HUES48 (cell line): ENCODE measurements around the gene ARL6IP5.

Experiments used
- H3K27ac ChIP-seq: one replicate; pipeline ENCODE4 v1.7.0; 2013; ENCODE audit warnings: low read depth, low read length, inconsistent platforms
- H3K27me3 ChIP-seq: 2 replicates; pipeline ENCODE4 v1.6.1; 2013; ENCODE audit warnings: mild to moderate bottlenecking, low read length; ENCODE audit not compliant: control insufficient read depth, insufficient read depth
- H3K36me3 ChIP-seq: 2 replicates; pipeline ENCODE4 v1.6.1; 2013; ENCODE audit warnings: low read length; ENCODE audit not compliant: control insufficient read depth, insufficient read depth
- H3K4me1 ChIP-seq: 2 replicates; pipeline ENCODE4 v1.6.1; 2013; ENCODE audit warnings: mild to moderate bottlenecking, low read length; ENCODE audit not compliant: control insufficient read depth, insufficient read depth
- H3K4me3 ChIP-seq: 2 replicates; pipeline ENCODE4 v1.5.1; 2013; ENCODE audit warnings: mild to moderate bottlenecking, low read depth, low read length
- H3K9ac ChIP-seq: 2 replicates; pipeline ENCODE4 v1.6.1; 2013; ENCODE audit warnings: mild to moderate bottlenecking, low read depth, low read length, moderate library complexity
- H3K9me3 ChIP-seq: 2 replicates; pipeline ENCODE4 v1.6.1; 2013; ENCODE audit warnings: low read length; ENCODE audit not compliant: control insufficient read depth, insufficient read depth

The ARL6IP5 gene

DNA sequence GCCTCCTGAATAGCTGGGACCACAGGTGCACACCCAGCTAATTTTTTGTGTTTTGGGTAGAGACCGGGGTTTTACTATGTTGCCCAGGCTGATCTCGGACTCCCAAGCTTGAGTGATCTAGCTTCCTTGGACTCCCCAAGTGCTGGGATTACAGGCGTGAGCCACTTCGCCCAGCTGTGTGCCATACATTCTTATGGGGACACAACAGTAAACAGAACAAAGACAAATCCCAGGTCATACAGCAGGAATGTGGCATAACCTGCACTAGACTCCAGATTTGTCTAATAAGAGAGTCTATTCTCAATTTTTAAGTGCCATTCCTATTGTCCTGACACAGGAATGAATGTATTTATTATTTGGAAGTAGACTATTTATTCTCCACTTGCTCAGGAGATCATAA lies 17.6 kb downstream of the ARL6IP5 start:
- Histone ChIP-seq H3K27me3 (no peaks in the 10 kb centered on the region), H3K9me3 (no peaks in the 10 kb centered on the region), H3K9ac (no peak overlapping the region), H3K4me3 (no peak overlapping the region), H3K36me3 (peaks cover 23% of the 10 kb centered on the region), H3K4me1 (no peaks in the 10 kb centered on the region), H3K27ac (no peak overlapping the region)

DNA sequence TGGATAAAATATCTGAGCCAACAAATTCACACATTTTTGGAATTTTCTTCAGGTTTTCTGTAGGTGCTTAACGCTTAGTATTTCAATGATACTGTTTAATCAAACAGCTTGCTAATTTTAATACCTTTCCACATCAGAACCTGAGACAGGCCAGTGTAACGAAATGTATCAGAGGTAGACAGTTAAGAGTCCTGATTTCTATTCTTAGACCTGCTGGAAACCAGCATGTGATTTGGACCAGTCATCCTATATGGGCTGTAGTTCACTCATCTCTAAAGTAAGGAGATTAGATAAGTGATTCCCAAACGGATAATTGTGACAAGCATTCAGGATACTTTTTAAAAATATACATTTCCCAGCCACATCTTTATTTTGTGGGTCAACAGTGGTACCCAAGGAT lies 18.4 kb downstream of the ARL6IP5 start:
- H3K27ac ChIP-seq: no peak overlapping the region
- no peak overlapping the region for H3K9ac ChIP-seq
- no peaks in the 10 kb centered on the region for H3K9me3 ChIP-seq
- peaks cover 23% of the 10 kb centered on the region for H3K36me3 ChIP-seq
- no peak overlapping the region for H3K4me3 ChIP-seq
- no peaks in the 10 kb centered on the region for H3K4me1 ChIP-seq
- no peaks in the 10 kb centered on the region for H3K27me3 ChIP-seq

DNA sequence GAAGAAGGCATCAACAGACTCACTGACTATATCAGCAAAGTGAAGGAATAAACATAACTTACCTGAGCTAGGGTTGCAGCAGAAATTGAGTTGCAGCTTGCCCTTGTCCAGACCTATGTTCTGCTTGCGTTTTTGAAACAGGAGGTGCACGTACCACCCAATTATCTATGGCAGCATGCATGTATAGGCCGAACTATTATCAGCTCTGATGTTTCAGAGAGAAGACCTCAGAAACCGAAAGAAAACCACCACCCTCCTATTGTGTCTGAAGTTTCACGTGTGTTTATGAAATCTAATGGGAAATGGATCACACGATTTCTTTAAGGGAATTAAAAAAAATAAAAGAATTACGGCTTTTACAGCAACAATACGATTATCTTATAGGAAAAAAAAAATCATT lies 19.8 kb downstream of the ARL6IP5 start:
- Histone ChIP-seq H3K27me3 (no peaks in the 10 kb centered on the region), H3K27ac (no peak overlapping the region), H3K4me1 (no peaks in the 10 kb centered on the region), H3K9ac (no peak overlapping the region), H3K36me3 (peaks cover 23% of the 10 kb centered on the region), H3K9me3 (no peaks in the 10 kb centered on the region), H3K4me3 (no peak overlapping the region)

DNA sequence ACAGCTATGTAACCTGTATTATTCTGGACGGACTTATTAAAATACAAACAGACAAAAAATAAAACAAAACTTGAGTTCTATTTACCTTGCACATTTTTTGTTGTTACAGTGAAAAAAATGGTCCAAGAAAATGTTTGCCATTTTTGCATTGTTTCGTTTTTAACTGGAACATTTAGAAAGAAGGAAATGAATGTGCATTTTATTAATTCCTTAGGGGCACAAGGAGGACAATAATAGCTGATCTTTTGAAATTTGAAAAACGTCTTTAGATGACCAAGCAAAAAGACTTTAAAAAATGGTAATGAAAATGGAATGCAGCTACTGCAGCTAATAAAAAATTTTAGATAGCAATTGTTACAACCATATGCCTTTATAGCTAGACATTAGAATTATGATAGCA lies 20.6 kb downstream of the ARL6IP5 start:
- H3K27ac ChIP-seq: no peak overlapping the region
- no peaks in the 10 kb centered on the region for H3K9me3 ChIP-seq
- no peak overlapping the region for H3K9ac ChIP-seq
- H3K36me3 ChIP-seq: peaks cover 23% of the 10 kb centered on the region
- H3K4me1 ChIP-seq: no peaks in the 10 kb centered on the region
- H3K27me3 ChIP-seq: no peaks in the 10 kb centered on the region
- H3K4me3 ChIP-seq: no peak overlapping the region

DNA sequence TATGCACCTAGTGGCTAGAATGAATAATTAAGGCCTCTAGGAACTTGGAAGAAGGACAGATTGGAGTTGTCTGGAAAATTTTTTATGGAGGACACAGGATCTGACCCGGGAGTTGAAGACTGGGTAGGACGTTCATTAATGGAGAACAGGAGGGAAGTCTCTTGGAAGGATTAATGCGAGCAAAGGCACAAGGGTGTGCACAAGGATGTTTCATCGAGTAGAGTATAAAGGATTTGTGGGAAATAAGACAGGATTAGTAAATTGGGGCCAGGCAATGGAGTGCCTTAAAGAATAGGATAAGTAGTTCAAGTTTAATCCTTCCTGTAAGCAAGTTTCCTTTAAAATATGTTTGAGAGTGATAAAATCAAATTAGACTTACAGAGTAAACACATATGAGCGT lies 23.1 kb downstream of the ARL6IP5 start:
- Histone ChIP-seq H3K27me3 (no peaks in the 10 kb centered on the region), H3K9ac (no peak overlapping the region), H3K36me3 (peaks cover 20% of the 10 kb centered on the region), H3K27ac (no peak overlapping the region), H3K4me1 (peaks cover 4% of the 10 kb centered on the region), H3K9me3 (no peaks in the 10 kb centered on the region), H3K4me3 (no peak overlapping the region)

DNA sequence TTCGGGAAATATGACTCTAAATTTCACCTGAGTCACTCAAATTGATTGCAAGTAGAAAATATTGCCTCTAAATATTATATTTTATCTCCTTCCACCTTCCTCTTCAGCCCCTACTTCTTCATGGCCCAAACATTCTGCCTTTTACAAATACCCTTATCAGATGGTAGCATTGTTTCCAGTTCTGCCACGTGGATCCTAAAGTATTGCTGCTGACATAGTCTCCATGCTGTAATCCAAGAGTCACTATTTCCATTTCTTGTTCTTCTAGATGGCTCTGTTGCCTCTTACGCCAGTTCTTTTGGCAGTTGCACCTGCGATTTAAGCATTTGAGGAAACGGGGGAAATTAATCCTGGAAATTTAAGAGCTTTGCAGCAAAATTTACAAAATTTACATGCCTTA lies 24.1 kb downstream of the ARL6IP5 start:
- no peak overlapping the region for H3K27ac ChIP-seq
- peaks cover 4% of the 10 kb centered on the region for H3K4me1 ChIP-seq
- H3K36me3 ChIP-seq: peaks cover 14% of the 10 kb centered on the region

DNA sequence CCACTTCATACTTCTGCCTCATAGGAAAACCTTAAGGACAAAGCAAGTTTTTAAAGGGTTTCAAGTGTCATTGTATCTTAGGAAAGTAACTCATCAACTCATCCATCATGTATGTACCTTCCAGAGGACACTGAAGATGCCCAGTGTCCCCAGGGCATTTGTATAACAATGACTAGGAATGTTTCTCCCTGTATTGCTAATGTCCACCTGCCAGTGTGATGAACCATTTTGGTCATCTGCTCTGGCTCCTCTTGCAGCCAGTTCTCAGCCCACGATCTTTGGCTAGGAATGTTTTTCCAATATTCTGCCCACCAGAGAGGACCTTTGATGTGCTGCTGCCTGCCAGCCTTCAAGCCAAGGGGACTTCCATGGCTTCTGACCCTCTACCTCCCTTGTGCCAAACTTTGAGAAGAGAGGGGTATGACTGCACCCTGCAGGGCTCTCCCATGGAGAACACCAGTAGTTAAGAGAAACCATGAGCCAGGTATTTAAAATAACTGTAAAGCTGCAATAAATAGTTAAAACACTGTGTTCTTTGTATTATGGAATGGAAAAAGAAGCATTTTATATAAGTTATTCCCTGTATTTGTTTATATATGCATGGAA lies 26.3 kb downstream of the ARL6IP5 start:
- Histone ChIP-seq H3K4me3 (no peak overlapping the region), H3K27ac (no peak overlapping the region), H3K36me3 (no peaks in the 10 kb centered on the region), H3K9me3 (no peaks in the 10 kb centered on the region), H3K4me1 (peaks cover 4% of the 10 kb centered on the region), H3K27me3 (no peaks in the 10 kb centered on the region), H3K9ac (no peak overlapping the region)

More for the DNA sequence above, 24.1 kb downstream of the ARL6IP5 start:
- Histone ChIP-seq H3K9me3 (no peaks in the 10 kb centered on the region), H3K9ac (no peak overlapping the region), H3K4me3 (no peak overlapping the region), H3K27me3 (no peaks in the 10 kb centered on the region)

DNA sequence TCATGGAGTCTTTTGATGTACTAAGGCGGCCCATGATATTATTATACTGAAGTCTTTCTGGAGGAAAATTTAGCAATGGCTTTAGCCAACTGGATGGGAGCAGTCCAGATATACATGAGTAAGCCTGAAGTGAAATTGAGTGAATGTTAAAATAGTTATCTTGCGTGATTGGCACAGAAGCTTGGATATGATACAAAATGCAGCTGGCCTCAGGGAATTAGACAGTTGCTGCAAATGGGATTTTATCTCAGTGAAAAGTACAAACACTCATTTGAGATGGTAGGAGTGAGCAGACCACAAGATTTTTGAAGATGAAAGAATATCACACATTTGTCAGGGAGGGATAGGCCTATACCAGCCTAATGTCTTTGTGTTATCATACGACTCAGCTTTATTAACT lies 28.8 kb downstream of the ARL6IP5 start:
- Histone ChIP-seq H3K27me3 (no peaks in the 10 kb centered on the region), H3K9ac (no peak overlapping the region), H3K9me3 (no peaks in the 10 kb centered on the region), H3K27ac (no peak overlapping the region), H3K4me1 (peaks cover 4% of the 10 kb centered on the region), H3K4me3 (no peak overlapping the region), H3K36me3 (no peaks in the 10 kb centered on the region)

DNA sequence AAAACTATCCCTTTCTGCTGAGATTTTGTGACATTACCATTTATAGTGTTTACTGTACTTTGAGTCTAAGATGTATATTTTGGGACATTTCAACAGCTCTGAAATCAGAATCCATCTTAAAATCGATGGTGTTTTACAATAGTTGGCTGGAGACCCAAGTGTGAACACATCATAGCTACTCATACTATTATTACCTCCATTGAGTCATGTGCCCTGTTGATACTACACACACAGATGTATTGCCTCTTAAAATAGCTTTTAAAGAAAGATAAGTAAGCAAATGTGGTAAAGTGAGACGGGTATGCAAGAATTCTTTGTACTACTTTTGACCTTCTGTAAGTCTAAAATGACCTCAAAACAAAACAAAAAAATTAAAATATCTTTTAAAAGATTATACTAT lies 31.0 kb downstream of the ARL6IP5 start:
- Histone ChIP-seq H3K27me3 (no peaks in the 10 kb centered on the region), H3K4me1 (peaks cover 4% of the 10 kb centered on the region), H3K36me3 (no peaks in the 10 kb centered on the region), H3K9me3 (no peaks in the 10 kb centered on the region), H3K9ac (no peak overlapping the region), H3K4me3 (no peak overlapping the region), H3K27ac (no peak overlapping the region)

DNA sequence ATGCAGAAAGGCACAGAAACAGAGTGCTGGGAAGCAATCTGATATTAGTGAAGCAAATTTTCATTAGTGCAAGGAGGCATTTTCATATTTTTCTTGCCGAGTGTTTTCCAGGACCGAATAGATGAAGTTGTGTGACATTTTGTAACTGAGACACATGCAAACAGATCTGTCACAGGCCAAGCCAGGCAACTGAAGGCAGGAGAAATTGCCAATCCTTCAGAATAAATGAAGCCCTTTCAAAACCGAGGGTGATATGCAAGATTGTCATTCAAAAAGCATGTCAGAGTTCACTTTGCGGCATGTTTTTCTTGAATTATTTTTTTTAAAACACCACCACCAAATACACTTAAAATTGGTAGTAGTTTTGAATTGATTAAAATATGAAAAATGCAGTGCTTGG lies 31.4 kb downstream of the ARL6IP5 start:
- H3K27me3 ChIP-seq: no peaks in the 10 kb centered on the region
- H3K4me1 ChIP-seq: peaks cover under 1% of the 10 kb centered on the region; the same call in 1 of the 2 replicates
- H3K27ac ChIP-seq: no peak overlapping the region
- no peak overlapping the region for H3K9ac ChIP-seq
- no peaks in the 10 kb centered on the region for H3K36me3 ChIP-seq
- H3K4me3 ChIP-seq: no peak overlapping the region
- H3K9me3 ChIP-seq: no peaks in the 10 kb centered on the region

DNA sequence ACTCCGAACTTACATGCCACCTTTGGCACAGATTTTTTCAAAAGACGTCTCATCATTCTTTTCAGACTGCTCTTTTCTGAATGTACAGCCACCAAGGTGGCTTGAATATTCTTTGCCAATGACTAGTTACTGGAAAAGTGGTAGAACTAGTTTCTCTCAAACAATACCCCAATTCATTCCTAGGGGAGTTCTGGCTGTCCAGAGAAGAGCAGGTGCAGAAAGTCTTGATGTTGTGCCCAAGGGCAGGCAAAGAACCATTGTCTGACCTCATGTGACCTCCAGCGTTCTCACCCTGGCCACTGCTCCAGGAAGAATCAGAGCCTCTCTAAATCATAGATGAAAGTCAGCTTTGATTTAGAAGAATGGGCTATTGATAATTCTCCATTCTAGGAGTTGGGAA lies 32.2 kb downstream of the ARL6IP5 start:
- Histone ChIP-seq H3K4me1 (no peaks in the 10 kb centered on the region), H3K9ac (no peak overlapping the region), H3K27ac (no peak overlapping the region), H3K27me3 (no peaks in the 10 kb centered on the region), H3K36me3 (no peaks in the 10 kb centered on the region), H3K4me3 (no peak overlapping the region), H3K9me3 (no peaks in the 10 kb centered on the region)

DNA sequence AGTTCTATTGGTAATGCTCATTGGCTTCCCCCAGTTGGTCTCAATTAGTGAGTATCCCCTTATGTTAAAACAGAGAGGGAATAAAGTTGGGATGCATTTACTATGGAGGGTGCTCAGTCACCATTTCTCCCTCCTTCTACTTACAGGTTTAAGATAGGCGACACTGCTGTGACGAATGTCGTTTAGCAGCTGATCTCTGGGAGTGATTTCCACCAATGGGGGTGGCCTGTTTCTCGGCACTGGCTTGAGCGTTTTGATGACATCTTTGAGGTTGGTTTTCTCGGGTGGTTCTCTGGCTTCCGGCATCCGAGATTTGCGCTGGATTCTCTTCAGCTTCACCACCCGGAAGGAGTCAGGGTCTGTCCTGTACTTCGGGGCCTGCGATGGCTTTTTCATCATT lies 33.8 kb downstream of the ARL6IP5 start:
- no peaks in the 10 kb centered on the region for H3K36me3 ChIP-seq
- H3K27me3 ChIP-seq: no peaks in the 10 kb centered on the region
- no peak overlapping the region for H3K4me3 ChIP-seq

More for the DNA sequence above, 33.8 kb downstream of the ARL6IP5 start:
- H3K9ac ChIP-seq: no peak overlapping the region
- H3K9me3 ChIP-seq: no peaks in the 10 kb centered on the region
- no peaks in the 10 kb centered on the region for H3K4me1 ChIP-seq
- H3K27ac ChIP-seq: no peak overlapping the region
